ENCODE measurements around the gene GALM.

Gene GALM

DNA sequence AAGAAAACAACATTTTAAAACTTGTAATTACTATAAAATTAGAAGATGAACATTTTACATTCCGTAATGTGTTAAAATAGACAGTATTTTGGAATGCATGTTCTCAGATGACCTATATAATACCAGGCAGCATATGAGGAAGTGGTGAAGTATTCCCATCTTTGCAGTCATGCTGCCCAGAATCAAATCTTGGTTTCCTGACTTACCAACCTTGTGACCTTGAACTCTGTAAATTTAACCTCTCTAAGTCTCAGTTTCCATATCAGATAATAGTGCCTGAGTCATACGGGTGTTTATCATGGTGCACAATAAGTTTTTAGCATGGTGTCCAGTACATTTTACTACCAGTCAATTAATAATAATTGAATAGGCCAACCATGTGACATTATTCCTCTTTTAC lies 7.3 kb upstream of the GALM start:
- Mint-ChIP-seq H3K4me1 (no peaks in the 10 kb centered on the region), H3K36me3 (ENCODE audit: low read depth) (no peaks in the 10 kb centered on the region), H3K27me3 (ENCODE audit: low read depth) (no peaks in the 10 kb centered on the region), H3K27ac (no peak overlapping the region), H3K9me3 (no peaks in the 10 kb centered on the region), H3K4me3 (no peak overlapping the region)
- TF ChIP-seq, protein P1, sequence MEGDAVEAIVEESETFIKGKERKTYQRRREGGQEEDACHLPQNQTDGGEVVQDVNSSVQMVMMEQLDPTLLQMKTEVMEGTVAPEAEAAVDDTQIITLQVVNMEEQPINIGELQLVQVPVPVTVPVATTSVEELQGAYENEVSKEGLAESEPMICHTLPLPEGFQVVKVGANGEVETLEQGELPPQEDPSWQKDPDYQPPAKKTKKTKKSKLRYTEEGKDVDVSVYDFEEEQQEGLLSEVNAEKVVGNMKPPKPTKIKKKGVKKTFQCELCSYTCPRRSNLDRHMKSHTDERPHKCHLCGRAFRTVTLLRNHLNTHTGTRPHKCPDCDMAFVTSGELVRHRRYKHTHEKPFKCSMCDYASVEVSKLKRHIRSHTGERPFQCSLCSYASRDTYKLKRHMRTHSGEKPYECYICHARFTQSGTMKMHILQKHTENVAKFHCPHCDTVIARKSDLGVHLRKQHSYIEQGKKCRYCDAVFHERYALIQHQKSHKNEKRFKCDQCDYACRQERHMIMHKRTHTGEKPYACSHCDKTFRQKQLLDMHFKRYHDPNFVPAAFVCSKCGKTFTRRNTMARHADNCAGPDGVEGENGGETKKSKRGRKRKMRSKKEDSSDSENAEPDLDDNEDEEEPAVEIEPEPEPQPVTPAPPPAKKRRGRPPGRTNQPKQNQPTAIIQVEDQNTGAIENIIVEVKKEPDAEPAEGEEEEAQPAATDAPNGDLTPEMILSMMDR (IDR thresholded peaks at IDR 0.05; ENCODE audit: unreplicated experiment in 3 of 3) = no peak

DNA sequence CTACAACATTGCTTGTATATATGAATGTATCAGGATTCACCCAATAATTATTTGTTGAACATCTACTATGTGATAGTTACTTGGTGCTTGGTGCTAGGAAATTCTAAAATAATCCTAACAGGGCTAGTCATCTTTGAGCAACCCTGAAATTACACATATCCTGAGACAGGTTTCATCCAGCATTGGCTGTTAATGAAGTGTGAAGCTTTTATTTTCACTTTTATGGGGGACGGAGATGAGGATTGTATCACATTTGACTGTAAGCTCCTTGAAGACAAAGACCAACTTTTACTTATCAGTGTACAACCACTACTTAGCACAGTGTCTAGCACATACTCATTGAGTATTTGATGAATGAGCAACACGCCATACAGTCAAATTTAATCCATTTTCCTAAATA lies 6.8 kb upstream of the GALM start:
- Mint-ChIP-seq H3K4me3 (no peak overlapping the region), H3K4me1 (no peaks in the 10 kb centered on the region), H3K27me3 (ENCODE audit: low read depth) (no peaks in the 10 kb centered on the region), H3K9me3 (no peaks in the 10 kb centered on the region), H3K36me3 (ENCODE audit: low read depth) (no peaks in the 10 kb centered on the region), H3K27ac (no peak overlapping the region)
- TF ChIP-seq, protein P1 (IDR thresholded peaks at IDR 0.05; ENCODE audit: unreplicated experiment in 3 of 3) = no peak

DNA sequence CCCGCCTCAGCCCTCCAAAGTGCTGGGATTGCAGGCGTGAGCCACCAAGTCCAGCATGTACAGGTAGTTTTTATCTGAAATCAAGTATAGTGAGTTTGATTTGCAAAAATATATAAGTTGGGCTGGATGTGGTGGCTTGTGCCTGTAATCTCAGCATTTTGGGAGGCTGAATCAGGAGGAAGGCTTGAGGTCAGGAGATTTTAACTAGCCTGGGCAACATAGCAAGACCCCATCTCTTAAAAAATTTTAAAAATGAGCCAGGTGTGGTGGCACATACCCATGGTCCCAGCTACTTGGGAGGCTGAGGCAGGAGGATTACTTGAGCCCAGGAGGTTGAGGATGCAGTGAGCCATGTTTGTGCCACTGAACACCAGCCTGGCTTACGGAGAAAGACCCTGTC lies 5.6 kb upstream of the GALM start:
- Mint-ChIP-seq H3K27me3 (ENCODE audit: low read depth) (no peaks in the 10 kb centered on the region), H3K9me3 (no peaks in the 10 kb centered on the region), H3K4me3 (no peak overlapping the region), H3K4me1 (no peaks in the 10 kb centered on the region), H3K36me3 (ENCODE audit: low read depth) (no peaks in the 10 kb centered on the region), H3K27ac (no peak overlapping the region)
- TF ChIP-seq, protein P1 (IDR thresholded peaks at IDR 0.05; ENCODE audit: unreplicated experiment in 3 of 3) = no peak

- Mint-ChIP-seq H3K27me3 (ENCODE audit: low read depth) (no peaks in the 10 kb centered on the region), H3K27ac (no peak overlapping the region), H3K4me3 (no peak overlapping the region), H3K36me3 (ENCODE audit: low read depth) (no peaks in the 10 kb centered on the region), H3K9me3 (no peaks in the 10 kb centered on the region), H3K4me1 (peaks cover 10% of the 10 kb centered on the region)
- TF ChIP-seq, protein P1 (IDR thresholded peaks at IDR 0.05; ENCODE audit: unreplicated experiment in 3 of 3) = no peak
Measured at GRCh38 chr2:38661306-38661705, 4.6 kb upstream of the GALM start.

DNA sequence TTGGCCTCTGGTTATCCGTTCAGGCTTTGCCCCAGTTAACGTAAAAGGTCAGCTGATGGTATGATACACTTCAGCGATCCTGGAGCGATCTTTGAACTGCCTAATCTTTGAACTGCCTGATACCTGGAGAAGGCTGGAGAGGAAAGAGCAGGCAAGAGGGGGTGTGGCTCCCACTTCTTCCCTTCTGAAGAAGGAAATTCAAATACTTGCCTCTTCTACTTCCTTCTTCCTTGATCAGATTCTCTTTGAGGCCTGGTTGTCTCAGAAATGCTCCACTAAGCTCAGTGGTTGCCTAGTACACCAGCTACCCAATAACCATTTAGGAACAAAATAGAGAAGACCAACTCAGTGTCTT lies 619 bp downstream of the GALM start:
- Mint-ChIP-seq H3K27ac (peak overlapping the region; percentile 88 to 95 (median 90)), H3K27me3 (ENCODE audit: low read depth) (no peaks in the 10 kb centered on the region), H3K4me1 (peaks cover 42% of the 10 kb centered on the region), H3K36me3 (ENCODE audit: low read depth) (peaks cover 4% of the 10 kb centered on the region), H3K9me3 (no peaks in the 10 kb centered on the region), H3K4me3 (peak overlapping the region; percentile 84 to 91 (median 91))
- TF ChIP-seq, protein P1 (IDR thresholded peaks at IDR 0.05; ENCODE audit: unreplicated experiment in 3 of 3) = no peak

GRCh38 chr2:38668092-38668491 lies 2.2 kb downstream of the GALM start:
- Mint-ChIP-seq H3K27ac (peak overlapping the region; percentile 58 to 90 (median 88)), H3K36me3 (ENCODE audit: low read depth) (peaks cover 6% of the 10 kb centered on the region), H3K4me3 (peak overlapping the region; percentile 66 to 86 (median 80)), H3K4me1 (peaks cover 42% of the 10 kb centered on the region), H3K27me3 (ENCODE audit: low read depth) (no peaks in the 10 kb centered on the region), H3K9me3 (no peaks in the 10 kb centered on the region)
- TF ChIP-seq, protein P1 (IDR thresholded peaks at IDR 0.05; ENCODE audit: unreplicated experiment in 3 of 3) = no peak

Data from nephron (organoid).